Bronchial smooth muscle cell (primary cell): ENCODE results near the gene MAPK6. TPM values are rescaled to one million over a fixed set of nuclear protein-coding genes. Genes with fewer than 3 reads are reported as not detected.

Source experiments
- total RNA-seq: library from RNA; depleted of rRNA; stranded (reverse); fragments of >200 nt; gene quantifications from 2 replicates; pipeline ENCODE4 v1.2.1, GENCODE V29; 2014

The MAPK6 gene
- 38.0 and 38.1 TPM in 2 replicates for total RNA-seq

DNA sequence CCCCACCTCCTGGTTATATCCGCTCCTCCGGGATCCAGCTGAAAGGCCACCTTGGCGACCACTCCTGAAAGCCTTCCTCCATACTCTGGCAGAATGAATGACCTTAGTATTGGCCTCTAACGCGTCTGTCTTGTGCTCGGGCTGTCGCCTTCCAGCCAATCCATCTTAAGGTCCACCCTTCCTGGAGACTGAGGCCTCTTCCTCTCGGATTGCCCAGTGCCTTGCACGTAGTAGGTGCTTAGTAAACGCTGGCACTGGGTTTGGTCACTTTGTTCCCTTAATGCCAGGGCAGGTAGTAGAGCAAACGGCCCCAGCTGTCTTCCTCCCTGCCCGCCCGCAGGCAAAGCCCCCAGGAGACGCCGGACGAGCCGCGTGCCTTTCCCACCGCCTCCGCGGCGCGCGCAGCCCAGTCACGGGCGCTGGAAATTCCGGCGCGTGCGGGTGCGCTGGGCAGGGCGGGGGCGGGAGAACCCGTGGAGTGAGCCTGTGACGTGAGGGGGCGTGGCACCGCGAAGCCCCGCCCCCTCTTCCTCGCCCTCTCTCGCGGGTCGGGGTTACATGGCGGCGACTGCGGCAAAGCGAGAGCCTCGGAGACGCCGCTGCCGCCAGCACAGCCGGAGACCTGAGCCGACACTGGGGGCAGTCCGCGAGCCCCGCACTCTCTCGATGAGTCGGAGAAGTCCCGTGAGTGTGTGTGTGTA, at the start of gene MAPK6:
Gene MAPK6 (plus strand): TSS at position 527 of the 701 bp plus-strand sequence. CDS start 27,242 bp downstream, outside the sequence.

DNA sequence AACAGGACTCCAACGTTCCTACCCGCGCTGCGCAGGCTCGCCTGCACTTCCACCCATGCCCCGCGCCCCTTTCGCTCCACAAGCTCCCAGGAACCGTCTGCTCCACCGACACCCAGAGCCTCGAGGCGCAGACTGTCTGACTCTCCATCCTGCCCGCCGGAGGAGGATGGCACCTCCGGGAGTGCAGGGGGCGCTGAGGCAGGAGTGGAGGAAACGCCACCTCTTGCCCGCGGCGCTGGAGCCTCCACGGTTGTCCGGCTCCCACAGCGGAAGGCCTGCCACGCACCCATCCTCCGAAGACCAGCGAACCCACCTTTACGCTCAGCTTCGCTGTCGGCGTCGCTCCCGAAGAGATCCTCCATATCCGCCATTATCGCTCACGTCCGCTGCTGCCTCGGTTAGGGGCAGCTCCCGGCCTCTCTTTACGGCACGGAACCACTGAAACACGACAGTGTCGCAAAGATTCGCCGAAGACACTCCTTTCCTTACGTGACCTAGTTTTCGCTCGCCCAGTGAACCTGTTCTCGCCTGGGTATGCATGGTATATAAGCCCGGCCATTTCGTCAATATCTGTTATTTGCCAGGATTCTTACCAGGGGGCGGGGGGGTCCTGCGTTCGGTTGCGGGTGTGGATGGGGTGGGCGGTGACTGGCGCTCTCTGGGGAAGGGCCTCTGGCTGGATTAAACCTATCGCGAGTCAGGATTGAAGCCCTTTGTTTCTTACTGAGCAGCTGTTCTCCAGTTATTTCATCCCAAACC, 47.5 kb upstream of the MAPK6 start, which contains the start of gene LEO1:
Gene LEO1 (minus strand): TSS at position 404 of the 759 bp plus-strand sequence. CDS start 33 bp downstream, at position 371.

Other genes starting within 250 kb of the MAPK6 start
- 26.9 and 37.0 TPM in 2 replicates for gene TMOD3, start 189.6 kb upstream of the MAPK6 start, total RNA-seq
- 25.5 and 35.8 TPM in 2 replicates for gene LEO1, start 47.4 kb upstream of the MAPK6 start, total RNA-seq
- 0.09 TPM in 1 of 2 replicates, not detected in the other for gene BCL2L10, start 93.6 kb downstream of the MAPK6 start, total RNA-seq
- 39.1 and 47.9 TPM in 2 replicates for gene GNB5, start 172.2 kb downstream of the MAPK6 start, total RNA-seq